Activated T-helper 1 cell treated with anti-CD3 and anti-CD28 coated beads, Interleukin-12 subunit alpha, Interleukin-12 subunit beta, Interleukin-2, Interleukin-4 antibody, amounts not matched to agents 30 ng/mL and 10 ng/mL and 1 ng/mL, durations not matched to agents 14 hours and 24 hours and 36 hours (primary cell): ENCODE results near the gene ENKUR. TPM values are rescaled to one million over a fixed set of nuclear protein-coding genes. Genes with fewer than 3 reads are reported as not detected.
"Not testable (repeated sequence)": the region's sequence is repeated elsewhere in the genome, so short reads cannot be mapped to it uniquely, and the experiment has no call there.

Experiments used
- DNase-seq: peaks from one replicate; pipeline ENCODE4 v3.0.0; 2021; ENCODE audit warnings: low spot score
- H3K27ac Mint-ChIP-seq: one replicate; pipeline ENCODE4 v1.8.0; 2021; ENCODE audit warnings: mild to moderate bottlenecking, mixed read lengths
- H3K27me3 Mint-ChIP-seq: one replicate; pipeline ENCODE4 v1.8.0; 2022; ENCODE audit warnings: mild to moderate bottlenecking, moderate library complexity, mixed read lengths; ENCODE audit not compliant: insufficient read depth
- H3K36me3 Mint-ChIP-seq: one replicate; pipeline ENCODE4 v1.8.0; 2021; ENCODE audit warnings: low read depth, mixed read lengths
- H3K4me1 Mint-ChIP-seq: one replicate; pipeline ENCODE4 v1.8.0; 2021; ENCODE audit warnings: low read depth, mixed read lengths
- H3K4me3 Mint-ChIP-seq: one replicate; pipeline ENCODE4 v1.8.0; 2021; ENCODE audit warnings: mild to moderate bottlenecking, moderate library complexity, mixed read lengths
- H3K9me3 Mint-ChIP-seq: one replicate; pipeline ENCODE4 v1.8.0; 2021; ENCODE audit warnings: mixed read lengths
- intact Hi-C: fragments of 100-400 bp; cut with micrococcal nuclease; formaldehyde crosslinking; loops from one replicate; pipeline ENCODE4 v1.15.1; 2024
- total RNA-seq: library from RNA; stranded (reverse); gene quantifications from 2 replicates; pipeline ENCODE4 v1.2.3, GENCODE V29; 2022

The ENKUR gene
- total RNA-seq, 1 donor from 2014 or later, result not detected

DNA sequence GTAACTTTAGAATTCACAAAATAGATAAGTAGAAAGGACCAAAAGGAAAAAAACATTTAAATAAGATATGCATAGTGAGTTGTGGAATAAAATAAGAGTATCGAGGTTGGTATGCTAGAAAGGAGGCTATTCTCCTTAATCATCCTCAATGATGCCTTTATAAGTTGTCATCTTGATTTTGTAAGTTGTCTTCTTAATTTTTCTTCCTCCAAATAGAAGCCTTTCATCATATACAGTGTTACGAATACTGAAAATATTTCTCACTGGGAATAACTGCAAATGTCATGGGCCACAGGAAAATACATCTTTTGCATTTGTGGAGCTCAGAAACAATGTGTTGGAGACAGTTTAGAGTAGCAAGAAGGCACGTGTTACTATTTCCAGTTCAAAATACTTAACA is 32.0 kb downstream of the ENKUR start:
- intact Hi-C loops, result no loop called here
- DNase-seq, result no peak
- Mint-ChIP-seq H3K4me1 (no peaks in the 10 kb centered on the region), H3K4me3 (no peak overlapping the region), H3K27ac (no peak overlapping the region), H3K9me3 (no peaks in the 10 kb centered on the region), H3K36me3 (no peaks in the 10 kb centered on the region), H3K27me3 (peaks cover 4% of the 10 kb centered on the region)

DNA sequence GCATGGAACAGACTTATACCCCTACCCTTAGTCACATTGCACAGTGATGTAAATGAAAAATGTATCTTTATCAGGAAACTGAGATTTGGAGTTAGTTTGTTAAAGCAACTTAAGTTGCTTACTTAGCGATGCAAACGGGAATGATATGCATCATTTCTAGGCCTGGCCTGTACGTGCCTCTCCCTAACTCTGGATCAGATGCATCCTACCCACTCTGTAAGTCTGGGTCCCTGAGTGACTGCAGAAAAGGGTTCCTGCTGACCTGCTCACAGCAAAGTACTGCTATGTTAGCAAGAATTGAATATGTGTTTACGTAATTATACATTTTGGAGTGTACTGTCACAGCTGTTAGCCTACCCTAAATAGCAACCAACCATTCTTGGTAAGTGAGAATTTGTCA is 32.8 kb downstream of the ENKUR start:
- Mint-ChIP-seq H3K27me3 (peaks cover 10% of the 10 kb centered on the region), H3K36me3 (no peaks in the 10 kb centered on the region), H3K9me3 (no peaks in the 10 kb centered on the region), H3K4me1 (no peaks in the 10 kb centered on the region), H3K4me3 (no peak overlapping the region), H3K27ac (no peak overlapping the region)
- DNase-seq, result no peak
- intact Hi-C loops, result no loop called here

DNA sequence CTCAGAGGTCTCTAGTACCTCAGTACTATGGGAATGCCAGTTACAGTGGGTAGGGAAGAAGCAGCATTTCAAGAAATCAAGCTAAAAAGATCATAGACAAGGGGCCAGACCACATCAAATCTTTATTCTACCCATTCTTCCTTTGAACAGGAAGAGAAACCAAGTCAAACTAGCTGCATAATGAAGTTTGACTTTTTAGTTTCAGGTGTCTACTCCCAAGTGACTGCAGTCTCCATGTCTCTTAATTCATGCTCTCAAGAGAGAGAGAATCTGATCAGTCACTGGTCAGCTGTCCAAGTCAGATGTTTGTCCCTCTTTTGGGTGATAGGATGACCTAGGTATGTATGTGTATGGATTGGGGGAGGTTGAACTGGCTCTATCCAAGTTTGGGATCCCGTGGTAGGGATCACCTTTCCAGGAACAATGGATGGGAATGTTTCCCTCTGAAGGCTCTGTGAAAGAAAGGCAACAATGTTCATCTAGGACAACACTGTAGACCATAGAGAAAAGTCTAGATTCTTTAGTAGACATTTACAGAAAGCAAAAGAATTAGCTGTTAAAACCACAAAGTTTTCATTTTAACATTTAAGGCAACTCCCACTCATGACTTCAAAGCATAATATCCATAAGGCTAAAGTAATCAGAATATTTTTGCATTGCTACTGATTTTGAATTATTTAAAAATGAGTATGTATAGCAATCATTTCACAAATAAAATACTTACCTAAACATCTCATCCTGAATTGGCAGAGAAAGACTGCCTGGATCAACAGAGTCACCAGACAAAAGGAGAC is 33.4 kb downstream of the ENKUR start:
- H3K36me3 Mint-ChIP-seq, result no peaks in the 10 kb centered on the region
- peaks cover 12% of the 10 kb centered on the region for H3K27me3 Mint-ChIP-seq
- DNase-seq, result no peak
- no peaks in the 10 kb centered on the region for H3K4me1 Mint-ChIP-seq
- H3K9me3 Mint-ChIP-seq, result no peaks in the 10 kb centered on the region
- intact Hi-C loops, result no loop called here
- no peak overlapping the region for H3K4me3 Mint-ChIP-seq
- no peak overlapping the region for H3K27ac Mint-ChIP-seq

DNA sequence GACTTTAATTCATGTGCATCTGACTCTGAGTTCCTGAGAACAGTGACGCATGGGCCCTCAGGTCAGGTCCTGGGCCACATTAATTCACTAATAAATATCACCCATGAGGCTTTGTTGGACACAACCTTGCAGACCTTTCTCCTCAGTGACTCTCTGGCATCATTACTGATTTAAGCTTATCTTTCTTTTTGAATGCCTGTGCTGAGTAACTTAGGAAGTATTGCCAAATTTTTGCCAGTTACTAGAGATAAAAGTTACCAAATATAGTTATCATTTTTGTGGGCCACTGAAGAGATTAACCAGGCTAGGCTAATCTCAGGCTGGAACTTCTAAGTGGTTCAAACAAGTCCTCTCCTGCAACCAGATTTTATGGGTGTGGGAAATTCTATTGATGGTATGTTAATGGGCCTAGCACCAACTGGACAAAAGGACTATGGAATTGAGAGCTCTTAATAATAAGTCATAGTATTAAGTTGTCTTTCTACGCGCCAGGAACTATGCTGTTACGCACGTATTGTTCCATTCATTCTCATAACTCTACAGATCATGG is 34.7 kb downstream of the ENKUR start:
- Mint-ChIP-seq H3K4me1 (no peaks in the 10 kb centered on the region), H3K36me3 (no peaks in the 10 kb centered on the region), H3K27ac (no peak overlapping the region), H3K9me3 (no peaks in the 10 kb centered on the region), H3K27me3 (peaks cover 10% of the 10 kb centered on the region), H3K4me3 (no peak overlapping the region)
- intact Hi-C loops, result no loop called here
- no peak for DNase-seq

DNA sequence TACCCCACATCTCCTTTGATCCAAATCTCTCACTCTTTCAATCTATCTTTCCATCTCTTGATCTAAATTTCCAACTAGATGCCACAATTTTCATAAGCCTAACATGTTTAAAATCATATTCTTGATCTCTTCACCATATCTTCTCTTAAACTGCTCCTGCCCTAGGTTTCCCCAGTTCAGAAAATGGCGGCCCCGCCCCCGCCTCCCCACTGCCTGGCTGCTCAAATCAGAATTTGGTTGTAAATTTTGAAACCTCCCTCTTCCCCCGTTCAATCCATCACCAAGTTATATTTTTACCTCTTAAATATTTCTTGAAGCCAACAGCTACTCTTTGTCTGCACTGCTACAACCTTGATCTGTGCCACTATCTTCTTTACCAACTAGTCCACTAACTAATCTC is 36.3 kb downstream of the ENKUR start:
- H3K27me3 Mint-ChIP-seq, result peaks cover 12% of the 10 kb centered on the region
- no peak overlapping the region for H3K27ac Mint-ChIP-seq
- no peak overlapping the region for H3K4me3 Mint-ChIP-seq
- no peaks in the 10 kb centered on the region for H3K36me3 Mint-ChIP-seq
- no peaks in the 10 kb centered on the region for H3K9me3 Mint-ChIP-seq
- no peaks in the 10 kb centered on the region for H3K4me1 Mint-ChIP-seq
- intact Hi-C loops, result no loop called here
- no peak for DNase-seq

DNA sequence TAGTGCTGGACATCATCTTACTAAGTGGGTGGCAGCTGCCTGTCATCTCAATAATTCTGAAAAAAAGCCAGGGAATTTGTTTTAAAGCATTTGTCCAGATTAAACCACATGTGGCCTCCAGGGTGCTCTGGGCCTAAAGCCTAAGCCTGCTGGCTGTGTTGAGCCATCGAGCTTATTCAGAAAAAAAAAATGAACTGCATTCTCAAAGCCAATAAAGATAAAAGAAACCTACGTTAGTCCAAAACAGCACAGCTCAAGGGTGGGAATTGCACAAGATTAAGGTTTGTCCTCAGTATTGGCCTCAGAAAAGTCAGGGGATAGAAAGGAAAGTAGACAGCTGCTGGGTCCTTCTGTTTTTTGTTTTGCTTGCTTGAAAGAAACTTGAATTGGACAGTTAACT is 41.0 kb downstream of the ENKUR start:
- Mint-ChIP-seq H3K9me3 (no peaks in the 10 kb centered on the region), H3K4me1 (no peaks in the 10 kb centered on the region), H3K27ac (no peak overlapping the region), H3K4me3 (no peak overlapping the region), H3K36me3 (no peaks in the 10 kb centered on the region), H3K27me3 (peaks cover 15% of the 10 kb centered on the region)
- intact Hi-C loops, result no loop called here
- DNase-seq, result no peak

DNA sequence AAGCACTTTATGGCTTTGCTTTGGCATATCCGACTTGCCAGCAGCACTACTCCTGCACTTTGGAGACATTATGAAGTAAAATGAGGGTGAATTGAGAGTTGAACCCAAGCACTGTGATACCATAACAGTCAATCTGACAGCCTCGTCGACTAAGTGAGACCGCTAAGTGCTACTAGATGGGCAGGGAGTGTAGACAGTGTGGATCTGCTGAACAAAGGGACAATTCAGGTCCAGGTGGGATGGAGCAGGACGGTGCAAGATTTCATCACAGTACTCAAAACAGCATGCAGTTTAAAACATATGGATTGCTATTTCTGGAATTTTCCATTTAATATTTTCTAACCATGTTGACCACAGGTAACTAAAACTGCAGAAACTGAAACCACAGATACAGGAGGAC is 42.8 kb downstream of the ENKUR start:
- H3K9me3 Mint-ChIP-seq, result no peaks in the 10 kb centered on the region
- no peaks in the 10 kb centered on the region for H3K4me1 Mint-ChIP-seq
- no peak overlapping the region for H3K27ac Mint-ChIP-seq
- no peak for DNase-seq
- H3K36me3 Mint-ChIP-seq, result no peaks in the 10 kb centered on the region
- intact Hi-C loops, result no loop called here
- no peak overlapping the region for H3K4me3 Mint-ChIP-seq
- peaks cover 7% of the 10 kb centered on the region for H3K27me3 Mint-ChIP-seq

DNA sequence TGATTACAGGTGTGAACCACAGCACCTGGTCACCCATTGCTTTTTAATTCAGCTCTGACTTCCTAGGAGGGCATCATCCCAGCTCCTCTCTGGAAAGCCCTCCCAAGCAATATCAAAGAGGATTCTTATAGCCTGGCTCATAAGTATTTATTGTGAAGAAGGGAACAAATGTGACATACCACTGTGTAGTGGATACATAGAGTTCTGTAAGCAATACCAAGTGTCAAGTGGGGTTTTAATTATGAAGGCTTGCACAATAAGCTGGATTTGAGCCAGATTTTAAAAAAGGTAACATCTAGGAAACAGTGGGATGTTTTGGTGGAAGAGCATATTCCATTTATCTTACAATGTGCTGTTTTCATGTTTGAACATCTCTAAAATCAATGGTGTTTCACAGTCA is 44.6 kb downstream of the ENKUR start:
- Mint-ChIP-seq H3K27me3 (peaks cover 5% of the 10 kb centered on the region), H3K27ac (no peak overlapping the region), H3K4me1 (no peaks in the 10 kb centered on the region), H3K4me3 (no peak overlapping the region), H3K9me3 (no peaks in the 10 kb centered on the region), H3K36me3 (no peaks in the 10 kb centered on the region)
- intact Hi-C loops, result no loop called here
- no peak for DNase-seq

DNA sequence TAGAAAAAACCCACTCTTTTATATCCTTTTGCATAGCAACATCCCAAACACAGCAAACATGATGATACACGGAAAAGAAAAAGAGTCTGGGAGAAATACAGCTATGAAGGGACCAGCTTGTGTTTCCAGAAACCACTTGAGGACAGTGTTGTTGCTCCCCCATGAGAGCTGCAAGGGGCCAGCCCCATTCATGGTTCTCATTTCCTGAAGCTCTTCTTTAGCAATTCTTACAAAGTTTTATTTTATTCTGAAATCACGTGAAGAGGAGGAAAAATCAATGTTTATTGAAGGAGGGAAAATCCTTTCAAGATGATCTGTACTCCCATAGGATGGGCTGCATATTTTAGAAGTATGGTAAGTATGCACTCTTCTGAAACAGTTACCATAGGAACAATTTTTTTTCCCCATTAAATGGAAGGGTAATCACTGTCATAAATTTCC is 46.1 kb downstream of the ENKUR start:
- Mint-ChIP-seq H3K4me1 (no peaks in the 10 kb centered on the region), H3K4me3 (no peak overlapping the region), H3K27me3 (peaks cover 3% of the 10 kb centered on the region), H3K27ac (no peak overlapping the region), H3K9me3 (no peaks in the 10 kb centered on the region), H3K36me3 (no peaks in the 10 kb centered on the region)
- no peak for DNase-seq
- intact Hi-C loops, result no loop called here

DNA sequence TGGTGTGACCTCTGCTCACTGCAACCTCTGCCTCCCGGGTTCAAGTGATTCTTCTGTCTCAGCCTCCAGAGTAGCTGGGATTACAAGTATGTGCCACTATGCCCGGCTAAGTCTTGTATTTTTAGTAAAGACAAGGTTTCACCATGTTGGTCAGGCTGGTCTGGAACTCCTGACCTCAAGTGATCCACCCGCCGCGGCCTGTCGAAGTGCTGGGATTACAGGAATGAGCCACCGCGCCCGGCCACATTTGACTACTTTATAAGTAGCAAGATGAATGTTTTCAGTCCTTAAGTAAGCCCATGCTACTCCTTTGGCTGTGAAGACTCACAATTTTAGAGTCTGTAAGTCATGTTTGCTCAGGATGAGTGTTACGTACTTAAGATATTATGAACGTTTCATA is 47.0 kb downstream of the ENKUR start:
- not testable (repeated sequence) for H3K4me1 Mint-ChIP-seq, H3K27ac Mint-ChIP-seq

DNA sequence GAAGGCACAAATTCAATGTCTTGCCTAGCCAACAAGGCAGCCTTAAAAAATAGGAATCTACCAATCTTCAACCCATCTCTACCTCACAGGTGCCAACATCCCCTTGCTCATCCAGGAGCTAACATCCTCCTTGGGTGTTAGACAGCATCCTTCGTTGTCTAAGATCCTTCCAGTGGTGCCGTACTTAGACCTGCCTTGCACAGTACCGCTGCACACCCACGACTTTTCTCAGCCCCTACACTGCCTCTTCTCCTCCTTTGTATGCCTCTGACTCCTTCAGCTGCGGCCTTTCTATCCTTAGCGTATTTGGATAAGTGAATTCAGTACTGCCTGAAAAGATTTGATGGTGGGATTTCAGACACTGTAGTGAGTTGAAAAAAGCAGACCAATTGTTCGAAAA is 47.6 kb downstream of the ENKUR start:
- H3K27me3 Mint-ChIP-seq, result peaks cover 3% of the 10 kb centered on the region
- no peaks in the 10 kb centered on the region for H3K36me3 Mint-ChIP-seq
- no peak overlapping the region for H3K4me3 Mint-ChIP-seq
- H3K27ac Mint-ChIP-seq, result no peak overlapping the region
- intact Hi-C loops, result no loop called here
- no peaks in the 10 kb centered on the region for H3K9me3 Mint-ChIP-seq
- no peaks in the 10 kb centered on the region for H3K4me1 Mint-ChIP-seq
- no peak for DNase-seq

More for the DNA sequence above, 47.0 kb downstream of the ENKUR start:
- H3K36me3 Mint-ChIP-seq, H3K9me3 Mint-ChIP-seq, H3K4me3 Mint-ChIP-seq, DNase-seq, H3K27me3 Mint-ChIP-seq, intact Hi-C loops: not testable (repeated sequence)

DNA sequence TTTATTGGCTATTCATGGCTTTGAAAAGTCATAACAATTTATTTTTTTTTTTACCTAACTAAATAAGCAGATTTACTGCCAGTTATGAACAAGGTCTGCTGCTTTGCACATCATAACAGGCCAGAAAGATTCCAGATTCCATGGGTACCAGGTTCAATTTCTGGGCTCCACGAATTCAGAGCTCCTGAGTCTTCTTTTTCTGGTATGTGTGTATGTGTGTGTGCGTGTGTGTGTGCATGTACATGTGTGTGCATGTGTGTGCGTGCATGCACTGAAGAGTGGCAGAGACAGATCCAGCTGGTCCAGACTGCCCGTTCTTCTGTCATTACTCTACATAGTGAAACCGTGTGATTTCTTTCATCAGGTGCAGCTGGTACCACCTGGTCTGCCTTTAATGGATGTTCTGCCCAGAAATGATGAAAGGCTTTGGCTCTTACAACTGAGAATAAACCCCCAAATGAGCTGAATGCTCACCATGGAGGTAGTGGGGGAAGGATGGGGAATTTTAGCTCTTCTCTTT is 48.9 kb downstream of the ENKUR start:
- Mint-ChIP-seq H3K9me3 (no peaks in the 10 kb centered on the region), H3K27ac (no peak overlapping the region), H3K36me3 (no peaks in the 10 kb centered on the region), H3K27me3 (no peaks in the 10 kb centered on the region), H3K4me1 (peaks cover 8% of the 10 kb centered on the region), H3K4me3 (no peak overlapping the region)
- no peak for DNase-seq
- intact Hi-C loops, result no loop called here

DNA sequence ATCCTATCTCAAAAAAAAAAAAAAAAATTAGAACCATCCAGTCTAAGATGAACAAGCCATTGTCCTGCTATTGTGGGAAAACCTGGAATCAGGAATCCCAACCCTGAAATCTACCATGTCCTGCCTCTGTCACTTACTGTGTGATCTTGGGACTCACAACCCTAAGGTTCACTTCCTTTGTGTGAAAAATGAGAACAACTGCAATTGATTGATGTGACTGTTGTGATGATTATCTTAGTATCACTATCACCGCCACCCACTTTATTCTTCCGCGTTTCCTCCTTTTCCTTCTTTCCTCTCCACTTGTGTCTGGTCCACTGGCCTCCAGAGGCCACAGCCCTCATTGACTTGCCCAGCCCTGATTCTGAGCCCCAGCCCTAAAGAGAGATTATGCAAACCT is 50.9 kb downstream of the ENKUR start:
- Mint-ChIP-seq H3K4me1 (peaks cover 8% of the 10 kb centered on the region), H3K36me3 (no peaks in the 10 kb centered on the region), H3K4me3 (no peak overlapping the region), H3K27me3 (no peaks in the 10 kb centered on the region), H3K27ac (no peak overlapping the region), H3K9me3 (no peaks in the 10 kb centered on the region)
- intact Hi-C loops, result no loop called here
- no peak for DNase-seq
